PC-3 (cell line): Measurements from ENCODE around the gene ZNF700.
"Not testable (repeated sequence)": the region's sequence is repeated elsewhere in the genome, so short reads cannot be mapped to it uniquely, and the experiment has no call there.

Experiments
- CTCF ChIP-seq: fragments of 300-600 bp; sonication (generic); conservative IDR thresholded peaks from 2 replicates; pipeline ENCODE4 v1.5.1; 2017; ENCODE audit warnings: antibody characterized with exemption, low read depth, mild to moderate bottlenecking, low read length
- EZH2 ChIP-seq: fragments of 300-600 bp; sonication (generic); IDR thresholded peaks from one replicate; pipeline ENCODE4 v1.6.1; 2017; ENCODE audit warnings: antibody characterized with exemption, mild to moderate bottlenecking, low read length; ENCODE audit not compliant: unreplicated experiment
- EZH2phosphoT487 ChIP-seq: fragments of 300-600 bp; sonication (generic); IDR thresholded peaks from 2 replicates; pipeline ENCODE4 v1.6.1; 2018; ENCODE audit warnings: mild to moderate bottlenecking, antibody characterized with exemption, low read length, borderline replicate concordance

- TF ChIP-seq CTCF, EZH2, EZH2phosphoT487: not testable (repeated sequence)
Measured at GRCh38 chr19:11991921-11992320, 67.0 kb downstream of the ZNF700 start.
